K562 (cell line): ENCODE results near the gene PLXDC2. TPM values are rescaled to one million over a fixed set of nuclear protein-coding genes. Genes with fewer than 3 reads are reported as not detected.

Experiments used
- ATAC-seq: fragments of 200-7000 bp; cut with Tn5 transposase; 3 replicates; pipeline ENCODE4 v1.9.1; 2020; ENCODE audit warnings: moderate library complexity
- BruUV-seq: library from RNA; stranded (reverse); fragments of 400-500 nt; replicated peaks from 2 replicates; lab custom pipeline; 2021; lab: Mats Ljungman, UMichigan
- CTCF ChIA-PET: fragments of 300-600 bp; formaldehyde crosslinking; extraction: SDS; loops from one replicate; lab custom pipeline; 2021; ENCODE audit warnings: low intra/inter-chr PET ratio; lab: Yijun Ruan, JAX
- POLR2A ChIA-PET: fragments of 300-600, 350-650 bp; sonication (Branson Sonifier 250); formaldehyde crosslinking; extraction: SDS; loops from one replicate; lab custom pipeline; 2021; ENCODE audit warnings: antibody characterized with exemption, inconsistent platforms; lab: Yijun Ruan, JAX
- DNase-seq, 4 experiments: peaks; one replicate each; pipeline versions ENCODE4 v3.0.0 to v3.0.0-alpha.2; 2011 to 2018; ENCODE audit warnings: low spot score in 3 of 4, mixed read lengths in 3 of 4; ENCODE audit errors: extremely low read depth in 1 of 4
- FAIRE-seq: peaks from 2 replicates; lab custom pipeline; 2011; peaks lifted over from hg19 to GRCh38; lab: Jason Lieb, UNC
- H2AFZ ChIP-seq: 2 replicates; pipeline ENCODE4 v1.6.0; 2011; ENCODE audit warnings: low read depth, low read length, control low read depth, inconsistent platforms
- H3K27ac ChIP-seq: fragments of 200-600 bp; 3 replicates; pipeline ENCODE4 v1.8.0; 2011; ENCODE audit warnings: low read depth, mild to moderate bottlenecking, control low read depth, inconsistent platforms, low read length, moderate library complexity, mixed read lengths; ENCODE audit errors: extremely low read depth
- H3K27me3 ChIP-seq, 2 experiments: fragments of 300-600 bp in 1 of 2; 2 replicates in 1 of 2; 3 replicates in 1 of 2; pipeline versions ENCODE4 v1.6.0 to v1.8.0; 2011; ENCODE audit warnings: inconsistent platforms in 2 of 2, low read length in 2 of 2, mild to moderate bottlenecking in 1 of 2, mixed read lengths in 1 of 2, moderate library complexity in 1 of 2; ENCODE audit not compliant: control insufficient read depth in 2 of 2, insufficient read depth in 2 of 2
- H3K36me3 ChIP-seq: fragments of 300-600 bp; 3 replicates; pipeline ENCODE4 v1.8.0; 2011; ENCODE audit warnings: mild to moderate bottlenecking, low read length, inconsistent platforms; ENCODE audit not compliant: control insufficient read depth, insufficient read depth
- H3K4me1 ChIP-seq, 2 experiments: fragments of 200-600 bp in 1 of 2; replicated peaks in 1 of 2; 2 replicates in 1 of 2; 3 replicates in 1 of 2; pipeline versions ENCODE4 v1.5.1 to v1.8.0; 2011; ENCODE audit warnings: inconsistent platforms in 2 of 2, low read length in 2 of 2, mild to moderate bottlenecking in 1 of 2, mixed read lengths in 1 of 2, moderate library complexity in 1 of 2; ENCODE audit not compliant: control insufficient read depth in 2 of 2, insufficient read depth in 2 of 2
- H3K4me2 ChIP-seq: 2 replicates; pipeline ENCODE4 v1.6.1; 2011; ENCODE audit warnings: low read length, control low read depth, inconsistent platforms, mixed read lengths; ENCODE audit not compliant: insufficient read depth
- H3K4me3 ChIP-seq: fragments of 200-600 bp; sonication (generic), shearing (Covaris generic); 2 replicates; pipeline ENCODE4 v1.5.1; 2016; ENCODE audit warnings: control low read depth, inconsistent platforms
- H3K79me2 ChIP-seq: fragments of 200-600 bp; 3 replicates; pipeline ENCODE4 v1.8.0; 2011; ENCODE audit warnings: low read length, inconsistent platforms; ENCODE audit not compliant: control insufficient read depth, insufficient read depth
- H3K9ac ChIP-seq, 2 experiments: 2 replicates each; pipeline versions ENCODE4 v1.6.0 to v1.6.1; 2011; ENCODE audit warnings: low read depth in 2 of 2, low read length in 2 of 2, control low read depth in 1 of 2, inconsistent platforms in 1 of 2, mild to moderate bottlenecking in 1 of 2, mixed read lengths in 1 of 2; ENCODE audit not compliant: insufficient read depth in 1 of 2
- H3K9me1 ChIP-seq: one replicate; pipeline ENCODE4 v1.6.0; 2011; ENCODE audit warnings: inconsistent platforms, mild to moderate bottlenecking, low read length, moderate library complexity; ENCODE audit not compliant: control insufficient read depth, insufficient read depth
- H3K9me3 ChIP-seq: replicated peaks from 2 replicates; pipeline ENCODE4 v1.5.1; 2011; ENCODE audit warnings: low read depth, low read length, inconsistent platforms; ENCODE audit not compliant: control insufficient read depth, insufficient read depth
- H4K20me1 ChIP-seq: replicated peaks from 2 replicates; pipeline ENCODE4 v1.6.1; 2011; ENCODE audit warnings: low read length, inconsistent platforms, mixed read lengths; ENCODE audit not compliant: control insufficient read depth, insufficient read depth
- DACH1 ChIP-seq: fragments of 450-650 bp; IDR thresholded peaks from 2 replicates; pipeline ENCODE4 v1.6.1; 2018; ENCODE audit not compliant: partially characterized antibody
- HDAC1 ChIP-seq, 2 experiments: fragments of 450-650 bp; IDR thresholded peaks; 2 replicates each; pipeline ENCODE4 v1.6.1; 2016 to 2017; ENCODE audit warnings: inconsistent platforms in 1 of 2, mild to moderate bottlenecking in 1 of 2, moderate library complexity in 1 of 2
- NEUROD1 ChIP-seq: fragments of 150-350 bp; IDR thresholded peaks from 2 replicates; pipeline ENCODE4 v1.6.1; 2014; ENCODE audit warnings: borderline replicate concordance, low read length, low read depth; ENCODE audit not compliant: partially characterized antibody
- NFRKB ChIP-seq: fragments of 450-650 bp; IDR thresholded peaks from 2 replicates; pipeline ENCODE4 v1.6.1; 2016; ENCODE audit warnings: low read depth
- PURB ChIP-seq: sonication (generic); formaldehyde crosslinking; IDR thresholded peaks from 2 replicates; pipeline ENCODE4 v1.9.0; 2021; ENCODE audit warnings: low read depth, mild to moderate bottlenecking, missing genetic modification reagents
- ZNF431 ChIP-seq: sonication (generic); formaldehyde crosslinking; IDR thresholded peaks from 2 replicates; pipeline ENCODE4 v1.8.0; 2022; ENCODE audit warnings: mild to moderate bottlenecking, missing genetic modification reagents
- ZNF655 ChIP-seq: fragments of 250-450 bp; sonication (Bioruptor Pico); IDR thresholded peaks from 2 replicates; pipeline ENCODE4 v1.5.0; 2021
- WGBS: fragments of 100-300 bp; shearing (Covaris generic); methylation state at CpG from one replicate; pipeline ENCODE4 v1.1.6; 2016; ENCODE audit warnings: low coverage, mixed read lengths; ENCODE audit not compliant: insufficient coverage; ENCODE audit errors: missing lambda C conversion rate; 5-methylcytosine and 5-hydroxymethylcytosine counted together
- in situ Hi-C: fragments of 300-500 bp; cut with MboI; formaldehyde crosslinking; loops from 4 replicates; pipeline ENCODE4 v1.15.0; 2018; ENCODE audit warnings: inconsistent platforms, mixed read lengths
- intact Hi-C: fragments of 100-400 bp; cut with micrococcal nuclease; formaldehyde crosslinking; loops from 2 replicates; pipeline ENCODE4 v1.14.2; 2022
- polyA plus RNA-seq, 8 experiments: library from polyadenylated mRNA; depleted of rRNA in 4 of 8; stranded (reverse) in 5 of 8; unstranded in 3 of 8; fragments of >200 nt; fragmentation: Nextera tagmentation in 2 of 8; fragmentation: Illumina TruSeq in 1 of 8; extraction: Ambion mirVana in 2 of 8; extraction: Trizol in 1 of 8; gene quantifications; 2 replicates each; pipeline versions ENCODE4 v1.2.1 to v1.2.3, GENCODE V29; 2011 to 2014; ENCODE audit warnings: inconsistent platforms in 1 of 8, missing spikeins in 1 of 8
- total RNA-seq, 7 experiments: library from RNA; depleted of rRNA in 6 of 7; stranded (reverse); fragments of >200 nt in 6 of 7; fragmentation: Illumina TruSeq in 2 of 7; extraction: Trizol in 2 of 7; gene quantifications; 2 replicates each; pipeline versions ENCODE4 v1.2.1 to v1.2.3, GENCODE V29; 2011 to 2021; ENCODE audit warnings: low replicate concordance in 1 of 7
- TF ChIP-seq, protein P1 (sequence below): sonication (generic); formaldehyde crosslinking; IDR thresholded peaks from 2 replicates; pipeline ENCODE4 v1.8.1; 2023; ENCODE audit warnings: mild to moderate bottlenecking, missing genetic modification reagents
- TF ChIP-seq, protein P2 (sequence below): sonication (generic); formaldehyde crosslinking; IDR thresholded peaks from 2 replicates; pipeline ENCODE4 v1.8.1; 2023; ENCODE audit warnings: mild to moderate bottlenecking, missing genetic modification reagents
- TF ChIP-seq, protein P3 (sequence below): sonication (generic); formaldehyde crosslinking; IDR thresholded peaks from 2 replicates; pipeline ENCODE4 v1.8.0; 2022; ENCODE audit warnings: mild to moderate bottlenecking, missing genetic modification reagents

Gene PLXDC2
- total and polyA plus RNA-seq, 9 of the 15 experiments (the other 6 are each of a cell fraction or from before 2014, with no cell fraction given): 0.01 to 0.33 (median 0.10) TPM; not detected in 3

DNA sequence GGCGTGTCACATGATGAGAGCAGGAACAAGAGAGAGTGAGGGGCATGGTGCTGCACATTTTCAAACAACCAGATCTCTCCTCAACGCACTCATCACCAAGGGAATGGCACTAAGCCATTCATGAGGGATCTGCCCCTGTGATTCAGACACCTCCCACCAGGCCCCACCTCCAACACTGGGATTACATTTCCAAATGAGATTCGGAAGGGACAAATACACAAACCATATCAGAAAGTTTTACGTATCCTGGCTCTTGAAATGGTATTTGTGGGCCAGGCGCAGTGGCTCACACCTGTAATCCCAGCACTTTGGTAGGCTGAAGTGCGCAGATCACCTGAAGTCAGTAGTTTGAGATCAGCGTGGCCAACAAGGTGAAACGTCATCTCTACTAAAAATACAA is 189.4 kb downstream of the PLXDC2 start (continued):
- TF ChIP-seq ZNF655: no peak
- no peak for TF ChIP-seq ZNF431 (CRISPR knock-in tag)
- TF ChIP-seq, all 486 proteins: peak for 0

DNA sequence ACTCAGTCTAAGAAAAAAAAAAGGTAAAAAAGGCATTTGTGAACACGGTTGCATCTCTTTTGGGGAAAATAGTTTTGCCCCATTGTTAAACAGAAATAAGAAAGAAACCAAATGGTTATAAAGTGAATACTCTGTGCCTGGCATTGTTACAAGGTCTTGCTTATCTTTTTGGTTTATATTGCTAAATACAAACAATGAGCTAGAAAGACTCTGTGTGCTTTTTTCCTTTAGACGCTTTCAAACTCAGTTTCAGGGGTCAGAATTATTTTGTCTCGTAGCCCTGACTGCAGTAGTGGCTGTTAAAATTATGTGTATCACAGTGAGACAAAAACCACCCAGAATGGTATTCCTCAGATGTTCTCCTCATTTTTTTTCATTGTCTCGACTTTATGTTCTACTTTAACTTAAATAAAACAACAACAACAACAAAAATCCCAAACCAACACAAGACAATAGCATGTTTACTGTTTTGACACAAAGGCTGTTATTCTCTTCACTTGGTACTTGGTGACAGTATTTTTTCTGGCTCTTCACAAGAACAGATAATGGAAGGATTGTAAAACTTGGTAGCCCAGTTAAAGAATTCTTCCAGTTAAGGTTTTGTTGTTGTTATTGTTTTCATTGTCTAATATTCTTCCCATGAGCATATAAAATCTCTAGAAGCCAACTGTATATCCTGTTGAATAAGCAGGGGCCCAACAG is 190.1 kb downstream of the PLXDC2 start:
- 0% methylated on average over 4 of the region's 4 CpGs for WGBS
- BruUV-seq: no TSS peak
- ATAC-seq (no peak), DNase-seq (no peak), FAIRE-seq (no peak)
- Histone ChIP-seq H3K36me3 (no peaks in the 10 kb centered on the region), H3K27ac (no peak overlapping the region), H3K9ac (no peak overlapping the region), H3K27me3 (no peaks in the 10 kb centered on the region), H2AFZ (no peak overlapping the region), H4K20me1 (no peaks in the 10 kb centered on the region), H3K9me3 (no peaks in the 10 kb centered on the region), H3K79me2 (no peaks in the 10 kb centered on the region), H3K9me1 (no peaks in the 10 kb centered on the region), H3K4me1 (no peaks in the 10 kb centered on the region), H3K4me2 (no peak overlapping the region), H3K4me3 (no peak overlapping the region)
- intact Hi-C loops (no loop called here), in situ Hi-C loops (no loop called here)
- CTCF ChIA-PET: no interaction called here
- POLR2A ChIA-PET: no interaction called here
- TF ChIP-seq, protein P1, sequence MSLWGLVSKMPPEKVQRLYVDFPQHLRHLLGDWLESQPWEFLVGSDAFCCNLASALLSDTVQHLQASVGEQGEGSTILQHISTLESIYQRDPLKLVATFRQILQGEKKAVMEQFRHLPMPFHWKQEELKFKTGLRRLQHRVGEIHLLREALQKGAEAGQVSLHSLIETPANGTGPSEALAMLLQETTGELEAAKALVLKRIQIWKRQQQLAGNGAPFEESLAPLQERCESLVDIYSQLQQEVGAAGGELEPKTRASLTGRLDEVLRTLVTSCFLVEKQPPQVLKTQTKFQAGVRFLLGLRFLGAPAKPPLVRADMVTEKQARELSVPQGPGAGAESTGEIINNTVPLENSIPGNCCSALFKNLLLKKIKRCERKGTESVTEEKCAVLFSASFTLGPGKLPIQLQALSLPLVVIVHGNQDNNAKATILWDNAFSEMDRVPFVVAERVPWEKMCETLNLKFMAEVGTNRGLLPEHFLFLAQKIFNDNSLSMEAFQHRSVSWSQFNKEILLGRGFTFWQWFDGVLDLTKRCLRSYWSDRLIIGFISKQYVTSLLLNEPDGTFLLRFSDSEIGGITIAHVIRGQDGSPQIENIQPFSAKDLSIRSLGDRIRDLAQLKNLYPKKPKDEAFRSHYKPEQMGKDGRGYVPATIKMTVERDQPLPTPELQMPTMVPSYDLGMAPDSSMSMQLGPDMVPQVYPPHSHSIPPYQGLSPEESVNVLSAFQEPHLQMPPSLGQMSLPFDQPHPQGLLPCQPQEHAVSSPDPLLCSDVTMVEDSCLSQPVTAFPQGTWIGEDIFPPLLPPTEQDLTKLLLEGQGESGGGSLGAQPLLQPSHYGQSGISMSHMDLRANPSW: no peak
- TF ChIP-seq NFRKB (no peak), NEUROD1 (no peak), PURB (CRISPR knock-in tag) (no peak), DACH1 (no peak), HDAC1 (IDR thresholded peaks at IDR 0.05) (no peak)
- TF ChIP-seq, protein P2, sequence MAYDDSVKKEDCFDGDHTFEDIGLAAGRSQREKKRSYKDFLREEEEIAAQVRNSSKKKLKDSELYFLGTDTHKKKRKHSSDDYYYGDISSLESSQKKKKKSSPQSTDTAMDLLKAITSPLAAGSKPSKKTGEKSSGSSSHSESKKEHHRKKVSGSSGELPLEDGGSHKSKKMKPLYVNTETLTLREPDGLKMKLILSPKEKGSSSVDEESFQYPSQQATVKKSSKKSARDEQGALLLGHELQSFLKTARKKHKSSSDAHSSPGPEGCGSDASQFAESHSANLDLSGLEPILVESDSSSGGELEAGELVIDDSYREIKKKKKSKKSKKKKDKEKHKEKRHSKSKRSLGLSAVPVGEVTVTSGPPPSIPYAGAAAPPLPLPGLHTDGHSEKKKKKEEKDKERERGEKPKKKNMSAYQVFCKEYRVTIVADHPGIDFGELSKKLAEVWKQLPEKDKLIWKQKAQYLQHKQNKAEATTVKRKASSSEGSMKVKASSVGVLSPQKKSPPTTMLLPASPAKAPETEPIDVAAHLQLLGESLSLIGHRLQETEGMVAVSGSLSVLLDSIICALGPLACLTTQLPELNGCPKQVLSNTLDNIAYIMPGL (CRISPR knock-in tag): no peak
- TF ChIP-seq, protein P3, sequence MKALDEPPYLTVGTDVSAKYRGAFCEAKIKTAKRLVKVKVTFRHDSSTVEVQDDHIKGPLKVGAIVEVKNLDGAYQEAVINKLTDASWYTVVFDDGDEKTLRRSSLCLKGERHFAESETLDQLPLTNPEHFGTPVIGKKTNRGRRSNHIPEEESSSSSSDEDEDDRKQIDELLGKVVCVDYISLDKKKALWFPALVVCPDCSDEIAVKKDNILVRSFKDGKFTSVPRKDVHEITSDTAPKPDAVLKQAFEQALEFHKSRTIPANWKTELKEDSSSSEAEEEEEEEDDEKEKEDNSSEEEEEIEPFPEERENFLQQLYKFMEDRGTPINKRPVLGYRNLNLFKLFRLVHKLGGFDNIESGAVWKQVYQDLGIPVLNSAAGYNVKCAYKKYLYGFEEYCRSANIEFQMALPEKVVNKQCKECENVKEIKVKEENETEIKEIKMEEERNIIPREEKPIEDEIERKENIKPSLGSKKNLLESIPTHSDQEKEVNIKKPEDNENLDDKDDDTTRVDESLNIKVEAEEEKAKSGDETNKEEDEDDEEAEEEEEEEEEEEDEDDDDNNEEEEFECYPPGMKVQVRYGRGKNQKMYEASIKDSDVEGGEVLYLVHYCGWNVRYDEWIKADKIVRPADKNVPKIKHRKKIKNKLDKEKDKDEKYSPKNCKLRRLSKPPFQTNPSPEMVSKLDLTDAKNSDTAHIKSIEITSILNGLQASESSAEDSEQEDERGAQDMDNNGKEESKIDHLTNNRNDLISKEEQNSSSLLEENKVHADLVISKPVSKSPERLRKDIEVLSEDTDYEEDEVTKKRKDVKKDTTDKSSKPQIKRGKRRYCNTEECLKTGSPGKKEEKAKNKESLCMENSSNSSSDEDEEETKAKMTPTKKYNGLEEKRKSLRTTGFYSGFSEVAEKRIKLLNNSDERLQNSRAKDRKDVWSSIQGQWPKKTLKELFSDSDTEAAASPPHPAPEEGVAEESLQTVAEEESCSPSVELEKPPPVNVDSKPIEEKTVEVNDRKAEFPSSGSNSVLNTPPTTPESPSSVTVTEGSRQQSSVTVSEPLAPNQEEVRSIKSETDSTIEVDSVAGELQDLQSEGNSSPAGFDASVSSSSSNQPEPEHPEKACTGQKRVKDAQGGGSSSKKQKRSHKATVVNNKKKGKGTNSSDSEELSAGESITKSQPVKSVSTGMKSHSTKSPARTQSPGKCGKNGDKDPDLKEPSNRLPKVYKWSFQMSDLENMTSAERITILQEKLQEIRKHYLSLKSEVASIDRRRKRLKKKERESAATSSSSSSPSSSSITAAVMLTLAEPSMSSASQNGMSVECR: no peak
